KMS-11 (cell line): ENCODE data around the gene PDE1A.

Source experiments
- H2AFZ ChIP-seq: fragments of 200-600 bp; sonication (generic); 2 replicates; pipeline ENCODE4 v1.6.1; 2016; ENCODE audit warnings: antibody characterized with exemption, mixed run types, low read depth
- H3K27ac ChIP-seq: fragments of 200-600 bp; sonication (generic); 2 replicates; pipeline ENCODE4 v1.6.1; 2016; ENCODE audit warnings: mild to moderate bottlenecking, mixed run types
- H3K27me3 ChIP-seq: fragments of 200-600 bp; sonication (generic); 2 replicates; pipeline ENCODE4 v1.6.1; 2017; ENCODE audit warnings: mild to moderate bottlenecking, low read depth, mixed run types, moderate library complexity; ENCODE audit not compliant: insufficient read depth
- H3K36me3 ChIP-seq: fragments of 200-600 bp; sonication (generic); 2 replicates; pipeline ENCODE4 v1.6.1; 2017; ENCODE audit warnings: mild to moderate bottlenecking, mixed run types; ENCODE audit not compliant: insufficient read depth
- H3K4me1 ChIP-seq: fragments of 200-600 bp; sonication (generic); 2 replicates; pipeline ENCODE4 v1.6.1; 2016; ENCODE audit warnings: mild to moderate bottlenecking, low read depth, mixed run types; ENCODE audit not compliant: poor library complexity, severe bottlenecking
- H3K4me2 ChIP-seq: fragments of 200-600 bp; sonication (generic); 2 replicates; pipeline ENCODE4 v1.7.0; 2016; ENCODE audit warnings: mild to moderate bottlenecking, mixed run types
- H3K4me3 ChIP-seq: fragments of 200-600 bp; sonication (generic); IDR thresholded peaks from 2 replicates; pipeline ENCODE4 v1.6.1; 2017; ENCODE audit warnings: low read depth, low read length, mixed read lengths; ENCODE audit not compliant: insufficient read depth
- H3K79me2 ChIP-seq: fragments of 200-600 bp; sonication (generic); 2 replicates; pipeline ENCODE4 v1.6.1; 2016; ENCODE audit warnings: low read depth, mixed run types; ENCODE audit not compliant: insufficient read depth
- H3K9ac ChIP-seq: fragments of 200-600 bp; sonication (generic); 2 replicates; pipeline ENCODE4 v1.6.1; 2016; ENCODE audit warnings: mild to moderate bottlenecking, mixed run types
- H4K20me1 ChIP-seq: fragments of 200-600 bp; sonication (generic); 2 replicates; pipeline ENCODE4 v1.6.1; 2016; ENCODE audit warnings: mild to moderate bottlenecking, mixed run types; ENCODE audit not compliant: insufficient read depth
- CTCF ChIP-seq: fragments of 200-600 bp; sonication (generic); conservative IDR thresholded peaks from 2 replicates; pipeline ENCODE4 v1.6.1; 2017; ENCODE audit warnings: low read depth, mild to moderate bottlenecking, antibody characterized with exemption, low read length, moderate library complexity, mixed read lengths

The PDE1A gene

GRCh38 chr2:182265718-182266117 is 161.1 kb downstream of the PDE1A start:
- no peaks in the 10 kb centered on the region for H3K79me2 ChIP-seq
- no peaks in the 10 kb centered on the region for H4K20me1 ChIP-seq
- no peaks in the 10 kb centered on the region for H3K27me3 ChIP-seq
- no peak overlapping the region for H3K9ac ChIP-seq
- no peak overlapping the region for H2AFZ ChIP-seq
- H3K27ac ChIP-seq, result no peak overlapping the region
- no peak overlapping the region for H3K4me2 ChIP-seq
- H3K4me3 ChIP-seq, result no peak overlapping the region
- TF ChIP-seq CTCF, result no peak
- H3K4me1 ChIP-seq, result peaks cover 10% of the 10 kb centered on the region
- no peaks in the 10 kb centered on the region for H3K36me3 ChIP-seq

GRCh38 chr2:182261860-182262387 is 164.9 kb downstream of the PDE1A start:
- H4K20me1 ChIP-seq, result no peaks in the 10 kb centered on the region
- H3K27ac ChIP-seq, result no peak overlapping the region
- peaks cover 9% of the 10 kb centered on the region for H3K4me1 ChIP-seq
- no peak overlapping the region for H2AFZ ChIP-seq
- no peaks in the 10 kb centered on the region for H3K27me3 ChIP-seq
- H3K9ac ChIP-seq, result no peak overlapping the region
- no peak overlapping the region for H3K4me3 ChIP-seq
- H3K79me2 ChIP-seq, result no peaks in the 10 kb centered on the region
- H3K4me2 ChIP-seq, result no peak overlapping the region
- TF ChIP-seq CTCF, result no peak
- no peaks in the 10 kb centered on the region for H3K36me3 ChIP-seq

GRCh38 chr2:182259629-182260150 is 167.1 kb downstream of the PDE1A start:
- H3K79me2 ChIP-seq, result no peaks in the 10 kb centered on the region
- no peaks in the 10 kb centered on the region for H3K4me1 ChIP-seq
- no peak overlapping the region for H3K27ac ChIP-seq
- no peak for TF ChIP-seq CTCF
- no peak overlapping the region for H3K4me2 ChIP-seq
- no peak overlapping the region for H3K4me3 ChIP-seq
- no peak overlapping the region for H3K9ac ChIP-seq
- no peaks in the 10 kb centered on the region for H4K20me1 ChIP-seq
- H2AFZ ChIP-seq, result no peak overlapping the region
- H3K27me3 ChIP-seq, result no peaks in the 10 kb centered on the region
- H3K36me3 ChIP-seq, result no peaks in the 10 kb centered on the region

- Histone ChIP-seq H2AFZ (no peak overlapping the region), H3K27ac (no peak overlapping the region), H3K27me3 (no peaks in the 10 kb centered on the region), H3K4me1 (no peaks in the 10 kb centered on the region), H3K79me2 (no peaks in the 10 kb centered on the region), H4K20me1 (no peaks in the 10 kb centered on the region), H3K4me3 (no peak overlapping the region), H3K9ac (no peak overlapping the region), H3K36me3 (no peaks in the 10 kb centered on the region), H3K4me2 (no peak overlapping the region)
- TF ChIP-seq CTCF, result no peak
These were observed 174.3 kb downstream of the PDE1A start for GRCh38 chr2:182252534-182252933.
